Activated CD4-positive, alpha-beta T cell treated with anti-CD3 and anti-CD28 coated beads for 24 hours (primary cell): ENCODE data around the gene A3GALT2.
"Not testable (repeated sequence)": the region's sequence is repeated elsewhere in the genome, so short reads cannot be mapped to it uniquely, and the experiment has no call there.

ENCODE experiments used
- DNase-seq, 2 donors: peaks; one replicate each; pipeline ENCODE4 v3.0.0-alpha.2; 2020; ENCODE audit warnings: low read depth in 2 of 2

Gene A3GALT2

GRCh38 chr1:33314416-33314815, 6.5 kb downstream of the A3GALT2 start:
- no peak for DNase-seq

DNA sequence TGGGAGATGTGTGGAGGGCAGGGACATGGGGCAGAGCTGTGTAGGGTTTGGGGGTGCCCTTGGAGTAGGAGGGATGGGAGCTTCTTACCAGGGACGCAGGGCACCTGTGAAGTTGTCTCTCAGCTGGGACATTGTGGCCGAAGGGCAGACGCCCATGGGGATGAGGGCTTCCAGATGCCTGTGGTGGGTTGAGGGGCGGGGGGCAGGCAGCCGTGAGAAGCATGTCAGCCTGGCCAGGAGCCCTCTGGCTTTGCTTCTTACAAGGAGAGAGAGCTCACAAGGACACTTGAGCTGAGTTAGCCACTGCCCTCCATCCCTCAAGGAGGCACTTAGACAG, 8.5 kb downstream of the A3GALT2 start:
- DNase-seq = no peak

DNA sequence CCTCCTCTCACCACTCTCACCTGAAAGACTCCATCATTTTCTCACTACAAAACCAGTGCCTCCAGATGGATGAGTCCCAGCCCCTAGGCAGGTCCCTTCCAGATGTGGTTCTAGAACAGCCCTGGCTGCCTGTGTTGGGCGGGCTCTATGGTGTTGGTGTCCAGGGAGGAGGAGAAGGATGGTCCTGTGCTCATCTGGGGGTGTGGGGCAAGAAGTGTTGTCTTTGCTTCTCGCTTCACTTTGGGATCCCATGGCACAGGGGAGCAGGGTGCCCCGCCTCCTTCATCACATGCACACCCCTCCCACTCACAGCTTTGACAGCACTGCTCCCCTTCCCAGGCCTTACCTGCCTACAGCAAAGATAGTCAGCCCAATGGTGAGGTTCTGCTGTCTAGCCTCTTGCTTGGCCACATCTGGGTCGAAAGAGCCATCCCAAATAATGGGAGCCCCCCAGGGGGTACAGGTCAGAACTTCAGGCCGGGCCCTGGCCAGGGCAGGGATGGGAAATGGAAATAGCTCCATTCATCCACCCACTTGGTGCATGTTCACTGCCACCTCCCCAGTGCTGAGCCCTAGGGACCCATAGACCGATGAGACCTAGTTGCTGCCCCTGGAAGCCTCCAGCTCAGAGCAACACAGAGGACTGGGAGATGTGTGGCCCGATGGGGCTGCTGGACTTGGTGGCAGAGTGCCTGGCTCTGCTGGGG, 9.0 kb downstream of the A3GALT2 start:
- DNase-seq = no peak

DNA sequence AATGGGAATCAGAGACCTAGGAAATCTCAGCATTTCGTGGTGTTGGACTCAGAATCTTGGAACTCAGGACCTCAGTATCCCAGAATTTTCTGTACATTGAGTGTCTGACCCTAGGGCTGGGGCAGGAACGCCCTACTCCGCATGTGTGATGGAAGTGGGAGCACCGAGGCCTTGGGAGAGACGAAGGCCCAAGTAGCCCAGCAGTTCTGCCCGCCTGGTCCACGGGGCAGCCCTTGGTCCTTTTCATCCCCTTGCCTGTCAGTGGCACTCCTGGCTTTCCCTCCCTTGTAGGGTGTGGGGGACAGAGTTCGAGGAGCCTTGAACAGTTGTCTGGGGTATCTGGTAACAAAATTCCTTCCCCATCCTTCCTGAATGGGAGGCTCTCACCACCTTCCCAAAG, 10.2 kb downstream of the A3GALT2 start:
- DNase-seq = no peak

DNA sequence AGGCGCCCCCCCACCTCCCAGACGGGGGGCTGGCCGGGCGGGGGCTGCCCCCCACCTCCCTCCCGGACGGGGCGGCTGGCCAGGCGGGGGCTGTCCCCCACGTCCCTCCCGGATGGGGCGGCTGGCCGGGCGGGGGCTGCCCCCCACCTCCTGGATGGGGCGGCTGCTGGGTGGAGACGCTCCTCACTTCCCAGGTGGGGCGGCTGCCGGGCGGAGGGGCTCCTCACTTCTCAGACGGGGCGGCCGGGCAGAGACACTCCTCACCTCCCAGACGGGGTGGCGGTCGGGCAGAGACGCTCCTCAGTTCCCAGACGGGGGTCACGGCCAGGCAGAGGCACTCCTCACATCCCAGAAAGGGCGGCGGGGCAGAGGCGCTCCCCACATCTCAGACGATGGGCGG, 11.5 kb downstream of the A3GALT2 start:
- not testable (repeated sequence) for DNase-seq

DNA sequence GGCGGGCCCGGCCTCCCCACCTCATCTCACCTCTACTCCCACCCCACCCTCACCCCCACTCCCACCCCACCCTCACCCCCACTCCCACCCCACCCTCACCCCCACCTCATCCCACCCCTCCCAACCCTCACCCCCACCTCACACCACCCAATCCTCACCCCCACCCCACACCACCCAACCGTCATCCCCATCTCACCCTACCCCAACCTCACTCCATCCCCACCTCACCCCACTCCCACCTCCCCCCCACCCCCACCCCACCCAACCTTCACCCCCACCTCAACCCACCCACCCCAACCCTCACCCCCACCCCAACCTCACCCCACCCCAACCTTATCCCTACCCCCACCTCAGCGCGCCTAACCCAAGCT, 13.4 kb downstream of the A3GALT2 start:
- DNase-seq = no peak

DNA sequence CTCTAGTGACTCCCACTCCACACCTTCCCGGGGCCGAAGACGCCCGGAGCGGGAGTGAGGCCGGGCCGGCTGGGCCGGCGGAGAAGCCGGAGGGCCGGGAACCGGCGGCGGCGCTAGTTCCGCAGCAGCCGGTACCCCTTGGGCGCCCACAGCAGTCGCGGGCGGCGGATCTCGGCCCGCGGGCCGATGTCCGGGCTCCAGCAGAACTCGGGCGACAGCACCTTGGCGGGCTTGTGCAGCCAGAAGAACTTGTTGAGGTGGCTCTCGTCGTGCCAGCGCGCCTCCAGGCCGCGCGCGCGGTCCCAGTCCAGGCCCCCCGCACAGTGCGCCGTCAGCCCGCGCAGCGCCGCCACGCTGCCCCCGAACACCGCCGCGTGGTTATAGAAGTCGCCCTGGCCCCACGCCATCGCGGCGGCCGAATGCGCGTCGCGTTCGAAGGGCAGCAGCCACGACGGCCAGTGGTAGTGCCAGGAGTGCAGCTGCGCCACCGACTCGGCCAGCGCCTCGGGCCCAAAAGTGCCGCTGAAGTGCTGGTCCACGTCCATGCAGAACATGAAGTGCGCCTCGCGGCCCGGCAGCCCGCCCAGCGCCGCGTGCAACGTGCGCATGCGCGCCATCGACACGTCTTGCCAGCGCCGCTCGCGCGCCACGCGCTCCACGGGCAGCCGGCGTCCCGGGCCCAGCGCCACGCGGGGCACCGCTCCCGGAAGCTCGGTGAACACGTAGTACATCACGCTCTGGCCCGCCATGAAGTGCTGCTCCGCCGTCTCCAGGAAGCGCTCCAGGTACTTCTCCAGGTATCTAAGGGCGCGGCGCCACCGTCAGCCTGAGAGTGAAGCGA, 14.0 kb downstream of the A3GALT2 start:
- no peak for DNase-seq

- no peak for DNase-seq
Measured at GRCh38 chr1:33305816-33306652, 14.9 kb downstream of the A3GALT2 start.

- no peak for DNase-seq
Measured at GRCh38 chr1:33305016-33305415, 15.9 kb downstream of the A3GALT2 start.

DNA sequence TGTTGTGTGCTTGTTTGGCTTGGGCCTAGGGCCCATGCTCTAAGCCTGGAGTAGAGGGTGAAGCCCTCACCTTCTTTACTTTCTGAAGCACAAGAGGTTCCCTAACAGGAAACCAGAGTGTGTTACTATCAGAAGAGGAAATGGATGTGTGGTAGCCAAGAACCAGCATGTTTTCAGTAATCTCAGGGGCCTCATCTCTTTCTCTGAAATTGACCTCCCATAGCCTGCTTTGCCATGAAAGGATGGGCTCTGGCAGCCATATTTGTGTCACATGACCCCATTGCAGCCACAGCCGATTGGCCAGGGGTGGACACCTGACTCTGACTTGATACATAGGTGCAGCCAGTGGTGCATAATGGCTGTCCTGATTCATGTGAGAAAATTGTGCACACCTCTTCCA, 18.6 kb downstream of the A3GALT2 start:
- DNase-seq = no peak

DNA sequence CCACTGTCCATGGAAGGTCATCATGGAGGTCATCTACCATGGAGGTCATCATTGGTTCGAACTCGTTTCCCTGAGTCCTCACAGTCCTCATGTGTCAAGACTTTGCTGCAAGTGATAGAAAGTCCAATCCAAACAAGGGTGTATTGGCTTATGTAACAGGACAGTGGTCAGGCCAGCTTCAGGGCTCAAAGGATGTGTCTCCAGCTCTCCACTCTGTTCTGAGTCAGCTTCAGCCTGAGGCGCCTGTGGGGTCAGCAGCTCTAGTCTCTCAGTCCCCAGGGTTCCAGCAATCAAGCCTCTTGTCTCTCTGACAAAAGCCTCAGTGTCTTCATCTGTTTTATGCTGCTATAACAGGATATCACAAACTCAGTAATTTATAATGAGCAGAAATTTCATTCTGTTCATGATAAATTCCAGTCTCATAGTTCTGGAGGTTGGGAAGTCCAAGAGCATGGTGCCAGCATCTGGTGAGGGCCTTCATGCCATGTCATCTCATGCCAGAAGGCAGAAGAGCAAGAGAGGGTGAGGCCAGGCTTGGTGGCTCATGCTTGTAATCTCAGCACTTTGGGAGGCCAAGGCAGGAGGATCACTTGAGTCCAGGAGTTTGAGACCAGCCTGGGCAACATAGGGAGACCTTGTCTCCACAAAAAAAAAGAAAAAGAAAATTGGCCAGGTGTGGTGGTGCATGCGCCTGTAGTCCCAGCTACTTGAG, 19.5 kb downstream of the A3GALT2 start:
- no peak for DNase-seq

GRCh38 chr1:33300673-33301072, 20.2 kb downstream of the A3GALT2 start:
- no peak for DNase-seq

- no peak for DNase-seq
Measured at GRCh38 chr1:33299461-33300155, 21.3 kb downstream of the A3GALT2 start.

DNA sequence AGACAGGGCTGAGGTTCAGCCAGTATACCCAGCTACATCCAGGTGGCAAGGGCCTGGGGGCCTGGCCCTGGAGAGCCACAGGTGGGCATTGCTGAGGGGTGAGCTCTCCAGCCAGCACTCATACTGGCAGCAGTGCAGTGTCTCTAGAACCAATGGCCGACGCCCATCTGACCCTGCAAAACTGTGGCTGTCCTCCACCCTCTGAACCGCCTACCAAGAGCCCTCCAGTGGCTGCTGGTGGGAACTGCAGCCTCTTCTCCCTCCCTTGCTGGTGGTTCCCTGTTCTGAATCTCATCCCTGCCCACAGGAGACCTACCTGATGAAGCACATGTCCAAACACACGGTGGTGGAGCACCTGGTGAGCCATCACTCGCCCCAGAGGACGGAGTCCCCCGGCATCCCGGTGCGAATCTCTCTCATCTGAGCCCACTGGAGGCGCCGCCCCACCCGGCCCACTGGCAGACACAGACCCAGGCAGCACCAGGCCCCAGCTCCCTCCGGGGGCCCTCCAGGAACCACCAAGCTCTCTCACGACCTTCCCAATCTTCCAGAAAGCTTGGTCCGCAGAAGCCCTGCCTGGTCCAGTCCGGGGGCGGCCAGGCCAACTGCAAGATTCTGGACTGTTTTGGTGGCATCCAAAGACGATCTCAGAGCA, 22.1 kb downstream of the A3GALT2 start:
- DNase-seq = peak; percentile 29 to 45

- DNase-seq = no peak
Measured at GRCh38 chr1:33297911-33298622, 22.8 kb downstream of the A3GALT2 start.

GRCh38 chr1:33296824-33297223, 24.1 kb downstream of the A3GALT2 start:
- no peak for DNase-seq

DNA sequence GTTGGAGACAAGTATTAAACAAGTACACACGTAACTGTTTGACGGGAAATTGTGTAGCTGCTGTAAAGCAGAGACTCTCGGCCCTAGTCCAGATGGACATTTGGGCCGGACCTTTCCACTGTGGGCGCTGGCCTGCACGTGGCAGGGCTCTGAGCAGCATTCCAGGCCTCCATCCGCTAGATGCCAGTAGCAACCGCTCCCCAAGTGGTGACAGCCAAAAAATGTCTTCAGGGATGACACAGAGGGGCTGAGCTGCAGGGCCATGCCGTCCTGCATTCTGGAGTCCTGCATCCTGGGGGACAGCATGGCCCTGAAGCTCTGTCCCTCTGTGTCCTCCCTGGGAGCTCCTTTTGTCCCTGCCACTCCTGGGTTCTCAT, 24.8 kb downstream of the A3GALT2 start:
- DNase-seq = no peak

GRCh38 chr1:33295450-33296081, 25.3 kb downstream of the A3GALT2 start:
- DNase-seq = peak; percentile 83 to 89

- no peak for DNase-seq
Measured at GRCh38 chr1:33295023-33295422, 25.9 kb downstream of the A3GALT2 start.
